ENCODE measurements around the gene CCM2L.

The CCM2L gene

DNA sequence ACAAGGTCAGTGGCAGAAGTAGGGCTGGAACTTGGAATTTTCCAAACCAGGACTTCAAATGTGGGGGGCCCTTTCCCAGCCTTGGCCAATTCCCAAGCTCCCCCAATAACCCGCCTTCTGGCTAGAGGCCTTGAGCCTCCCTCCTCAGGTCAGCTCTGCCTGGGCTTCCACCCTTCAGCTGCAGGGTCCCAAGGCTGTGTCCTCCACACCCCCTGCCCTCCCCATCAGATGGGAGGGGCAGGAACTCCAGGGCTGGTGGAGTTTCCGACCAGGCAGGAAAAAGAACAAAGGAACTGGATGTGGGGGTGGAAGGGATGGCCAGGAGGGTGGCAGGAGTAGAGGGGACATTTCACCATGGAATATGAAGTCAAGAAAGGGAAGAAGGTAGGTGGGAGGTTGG lies at the start of gene CCM2L:
Gene CCM2L (plus strand): TSS at position 338 of the 400 bp plus-strand sequence. CDS start 17 bp downstream, at position 355.
- Histone ChIP-seq H3K36me3 (ENCODE audit: insufficient read depth, insufficient read length, low read length) (no peaks in the 10 kb centered on the region), H3K9ac (ENCODE audit: insufficient read length, low read depth) (peak within 1 kb of the TSS; percentile 32), H3K4me3 (ENCODE audit: insufficient read length, low read depth) (no peak within 1 kb of the TSS), H3K27me3 (ENCODE audit: insufficient read depth, insufficient read length) (no peaks in the 10 kb centered on the region), H3K9me3 (ENCODE audit: insufficient read depth, low read length) (no peaks in the 10 kb centered on the region), H3K4me1 (ENCODE audit: insufficient read depth, insufficient read length) (peaks cover 6% of the 10 kb centered on the region)
- DNase-seq (ENCODE audit: low read depth, low spot score), result no peak
- TF ChIP-seq SUZ12 (IDR thresholded peaks at IDR 0.05; ENCODE audit: extremely low read depth, insufficient read depth, insufficient read length), result no peak

DNA sequence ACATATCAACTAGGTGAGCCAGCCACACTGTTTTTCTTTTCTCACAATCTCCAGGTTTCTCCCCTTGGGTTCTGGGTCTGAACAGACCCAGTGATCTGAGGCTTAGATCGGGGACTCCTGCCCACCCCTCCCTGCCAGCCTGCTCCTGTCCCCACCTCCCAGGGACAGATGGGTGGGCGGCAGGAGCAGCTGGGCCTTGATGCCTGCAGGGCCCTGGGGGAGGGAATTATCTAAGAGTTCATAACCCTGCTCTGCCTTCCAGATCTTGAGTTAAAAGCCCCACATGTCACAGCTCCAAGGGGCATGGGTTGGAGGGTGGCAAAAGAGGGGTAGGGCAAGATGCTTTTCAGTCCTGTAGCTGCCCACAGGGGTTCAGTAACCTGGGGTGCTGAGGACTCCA lies 47.5 kb upstream of the CCM2L start:
- Histone ChIP-seq H3K4me1 (ENCODE audit: insufficient read depth, insufficient read length) (peaks cover 2% of the 10 kb centered on the region), H3K9ac (ENCODE audit: insufficient read length, low read depth) (no peak overlapping the region), H3K4me3 (ENCODE audit: insufficient read length, low read depth) (no peak overlapping the region), H3K36me3 (ENCODE audit: insufficient read depth, insufficient read length, low read length) (no peaks in the 10 kb centered on the region), H3K27me3 (ENCODE audit: insufficient read depth, insufficient read length) (peaks cover 24% of the 10 kb centered on the region), H3K9me3 (ENCODE audit: insufficient read depth, low read length) (no peaks in the 10 kb centered on the region)
- DNase-seq (ENCODE audit: low read depth, low spot score), result no peak
- TF ChIP-seq ZNF274 (IDR thresholded peaks at IDR 0.05; ENCODE audit: low read depth, low read length) (no peak), SUZ12 (IDR thresholded peaks at IDR 0.05; ENCODE audit: extremely low read depth, insufficient read depth, insufficient read length) (no peak), YY1 (IDR thresholded peaks at IDR 0.05; ENCODE audit: insufficient read depth, insufficient read length) (no peak)

DNA sequence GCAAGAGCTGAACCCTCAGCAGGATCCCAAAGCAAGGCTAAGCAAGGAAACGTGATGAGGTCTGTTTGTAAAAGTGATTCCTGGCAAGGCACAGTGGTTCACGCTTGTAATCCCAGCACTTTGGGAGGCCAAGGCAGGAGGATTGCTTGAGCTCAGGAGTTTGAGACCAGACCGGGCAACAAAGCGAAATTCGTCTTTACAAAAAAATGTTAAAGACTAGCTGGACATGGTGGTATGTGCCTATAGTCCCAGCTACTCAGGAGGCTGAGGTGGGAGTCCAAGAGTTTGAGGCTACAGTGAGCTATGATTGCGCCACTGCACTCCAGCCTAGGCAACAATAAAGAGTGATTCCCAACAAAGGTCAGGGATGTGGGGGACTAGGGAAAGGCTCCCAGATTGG lies 46.3 kb upstream of the CCM2L start:
- Histone ChIP-seq H3K36me3 (ENCODE audit: insufficient read depth, insufficient read length, low read length) (no peaks in the 10 kb centered on the region), H3K9me3 (ENCODE audit: insufficient read depth, low read length) (no peaks in the 10 kb centered on the region), H3K4me3 (ENCODE audit: insufficient read length, low read depth) (no peak overlapping the region), H3K4me1 (ENCODE audit: insufficient read depth, insufficient read length) (peaks cover 2% of the 10 kb centered on the region), H3K9ac (ENCODE audit: insufficient read length, low read depth) (no peak overlapping the region), H3K27me3 (ENCODE audit: insufficient read depth, insufficient read length) (peaks cover 31% of the 10 kb centered on the region)
- TF ChIP-seq SUZ12 (IDR thresholded peaks at IDR 0.05; ENCODE audit: extremely low read depth, insufficient read depth, insufficient read length), result no peak
- TF ChIP-seq ZNF274 (IDR thresholded peaks at IDR 0.05; ENCODE audit: low read depth, low read length), result no peak
- TF ChIP-seq YY1 (IDR thresholded peaks at IDR 0.05; ENCODE audit: insufficient read depth, insufficient read length), result no peak
- no peak for DNase-seq (ENCODE audit: low read depth, low spot score)

DNA sequence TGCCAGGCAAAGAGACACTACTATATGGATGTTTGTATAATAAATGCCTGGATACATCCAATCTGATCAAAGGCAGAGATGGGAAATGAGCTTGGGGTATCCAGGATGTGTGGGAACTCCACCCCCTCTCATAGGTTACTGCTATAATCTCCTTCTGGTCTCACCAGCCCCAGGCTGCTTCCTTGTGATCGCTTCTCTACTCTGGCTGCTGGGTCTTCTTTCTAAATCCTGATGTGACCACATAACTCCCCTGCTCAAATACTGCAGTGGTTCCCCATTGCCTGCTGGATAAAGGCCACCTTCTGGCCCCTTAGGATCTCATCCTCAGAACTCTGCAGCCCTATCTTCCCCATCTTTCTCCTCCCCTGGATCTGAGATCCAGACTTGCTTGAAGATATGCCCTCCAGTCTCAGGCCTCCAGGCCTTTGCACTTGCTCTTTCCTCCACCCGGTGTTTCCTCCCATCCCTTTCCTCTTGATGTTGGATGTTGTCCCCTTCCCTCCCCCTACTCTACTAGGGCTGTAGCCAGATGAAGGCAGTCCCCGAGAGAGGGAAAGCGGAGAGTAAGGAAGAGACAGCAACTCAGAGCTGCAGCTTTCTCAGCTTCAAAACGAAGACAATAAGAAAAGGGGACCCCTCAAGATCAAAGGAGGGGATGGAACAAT lies 43.1 kb upstream of the CCM2L start:
- H3K9me3 ChIP-seq (ENCODE audit: insufficient read depth, low read length), result no peaks in the 10 kb centered on the region
- DNase-seq (ENCODE audit: low read depth, low spot score), result no peak
- TF ChIP-seq YY1 (IDR thresholded peaks at IDR 0.05; ENCODE audit: insufficient read depth, insufficient read length) (no peak), ZNF274 (IDR thresholded peaks at IDR 0.05; ENCODE audit: low read depth, low read length) (no peak), SUZ12 (IDR thresholded peaks at IDR 0.05; ENCODE audit: extremely low read depth, insufficient read depth, insufficient read length) (no peak)
- no peak overlapping the region for H3K4me3 ChIP-seq (ENCODE audit: insufficient read length, low read depth)
- peaks cover 55% of the 10 kb centered on the region for H3K27me3 ChIP-seq (ENCODE audit: insufficient read depth, insufficient read length)
- H3K4me1 ChIP-seq (ENCODE audit: insufficient read depth, insufficient read length), result peaks cover 2% of the 10 kb centered on the region
- no peaks in the 10 kb centered on the region for H3K36me3 ChIP-seq (ENCODE audit: insufficient read depth, insufficient read length, low read length)
- no peak overlapping the region for H3K9ac ChIP-seq (ENCODE audit: insufficient read length, low read depth)

DNA sequence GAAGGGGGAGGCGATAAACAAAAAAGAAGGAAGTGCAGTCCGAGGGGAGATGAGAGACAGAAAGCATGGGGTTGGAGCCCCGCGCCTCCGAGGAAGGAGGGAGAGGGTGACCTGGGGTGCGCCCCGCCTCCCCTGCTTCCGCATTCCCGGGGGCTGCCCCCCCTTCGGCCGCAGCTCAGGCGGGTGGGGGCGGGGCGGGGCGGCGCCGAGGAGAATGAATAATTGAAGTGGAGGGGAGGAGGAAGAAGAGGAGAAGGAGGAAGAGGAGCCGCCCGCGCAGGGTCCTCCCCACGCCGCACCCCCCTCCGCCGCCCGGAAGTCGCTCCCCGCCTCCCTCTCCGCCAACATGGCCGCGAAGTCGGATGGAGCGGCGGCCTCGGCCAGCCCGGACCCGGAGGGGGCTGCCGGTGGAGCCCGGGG lies 42.4 kb upstream of the CCM2L start, which contains the start of gene XKR7:
Gene XKR7 (plus strand): TSS at position 322 of the 420 bp plus-strand sequence. CDS start 25 bp downstream, at position 347.
- no peak for TF ChIP-seq YY1 (IDR thresholded peaks at IDR 0.05; ENCODE audit: insufficient read depth, insufficient read length)
- no peak for TF ChIP-seq SUZ12 (IDR thresholded peaks at IDR 0.05; ENCODE audit: extremely low read depth, insufficient read depth, insufficient read length)
- no peak for TF ChIP-seq ZNF274 (IDR thresholded peaks at IDR 0.05; ENCODE audit: low read depth, low read length)
- no peak within 1 kb of the TSS for H3K9ac ChIP-seq (ENCODE audit: insufficient read length, low read depth)
- no peak for DNase-seq (ENCODE audit: low read depth, low spot score)
- peaks cover 55% of the 10 kb centered on the region for H3K27me3 ChIP-seq (ENCODE audit: insufficient read depth, insufficient read length)
- H3K36me3 ChIP-seq (ENCODE audit: insufficient read depth, insufficient read length, low read length), result no peaks in the 10 kb centered on the region
- peak within 1 kb of the TSS; percentile 37 for H3K4me3 ChIP-seq (ENCODE audit: insufficient read length, low read depth)
- no peaks in the 10 kb centered on the region for H3K9me3 ChIP-seq (ENCODE audit: insufficient read depth, low read length)
- no peaks in the 10 kb centered on the region for H3K4me1 ChIP-seq (ENCODE audit: insufficient read depth, insufficient read length)

DNA sequence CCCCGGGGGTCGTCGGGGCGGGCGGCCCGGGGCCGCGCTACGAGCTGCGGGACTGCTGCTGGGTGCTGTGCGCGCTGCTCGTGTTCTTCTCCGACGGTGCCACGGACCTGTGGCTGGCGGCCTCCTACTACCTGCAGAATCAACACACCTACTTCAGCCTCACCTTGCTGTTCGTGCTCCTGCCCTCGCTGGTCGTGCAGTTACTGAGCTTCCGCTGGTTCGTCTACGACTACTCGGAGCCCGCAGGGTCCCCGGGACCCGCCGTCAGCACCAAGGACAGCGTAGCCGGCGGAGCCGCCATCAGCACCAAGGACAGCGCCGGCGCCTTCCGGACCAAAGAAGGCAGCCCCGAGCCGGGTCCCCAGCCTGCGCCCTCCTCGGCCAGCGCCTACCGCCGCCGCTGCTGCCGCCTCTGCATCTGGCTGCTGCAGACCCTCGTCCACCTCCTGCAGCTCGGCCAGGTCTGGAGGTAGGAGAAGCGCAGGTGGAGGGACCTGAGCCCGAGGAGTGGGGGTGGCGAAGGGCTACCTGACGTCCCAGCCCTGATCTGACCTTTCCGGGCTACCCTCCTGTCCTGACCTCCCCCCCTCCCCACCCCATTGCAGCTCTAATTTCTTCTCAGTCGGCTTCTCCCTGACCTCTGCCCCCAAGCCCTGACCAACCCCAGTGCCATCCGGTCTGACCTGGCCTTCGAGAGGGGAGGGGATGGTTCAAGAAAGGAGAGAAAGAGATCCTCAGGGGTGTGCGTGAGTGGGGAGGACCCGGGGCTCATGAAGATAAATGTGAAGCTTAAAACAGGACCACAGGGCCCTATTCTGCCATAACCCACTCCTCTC lies 41.7 kb upstream of the CCM2L start:
- H3K4me3 ChIP-seq (ENCODE audit: insufficient read length, low read depth), result peak overlapping the region; percentile 37
- H3K36me3 ChIP-seq (ENCODE audit: insufficient read depth, insufficient read length, low read length), result no peaks in the 10 kb centered on the region
- no peaks in the 10 kb centered on the region for H3K9me3 ChIP-seq (ENCODE audit: insufficient read depth, low read length)
- no peak overlapping the region for H3K9ac ChIP-seq (ENCODE audit: insufficient read length, low read depth)
- TF ChIP-seq SUZ12 (IDR thresholded peaks at IDR 0.05; ENCODE audit: extremely low read depth, insufficient read depth, insufficient read length) (no peak), YY1 (IDR thresholded peaks at IDR 0.05; ENCODE audit: insufficient read depth, insufficient read length) (no peak), ZNF274 (IDR thresholded peaks at IDR 0.05; ENCODE audit: low read depth, low read length) (no peak)
- no peaks in the 10 kb centered on the region for H3K4me1 ChIP-seq (ENCODE audit: insufficient read depth, insufficient read length)
- H3K27me3 ChIP-seq (ENCODE audit: insufficient read depth, insufficient read length), result peaks cover 55% of the 10 kb centered on the region
- DNase-seq (ENCODE audit: low read depth, low spot score), result peak; percentile 74

DNA sequence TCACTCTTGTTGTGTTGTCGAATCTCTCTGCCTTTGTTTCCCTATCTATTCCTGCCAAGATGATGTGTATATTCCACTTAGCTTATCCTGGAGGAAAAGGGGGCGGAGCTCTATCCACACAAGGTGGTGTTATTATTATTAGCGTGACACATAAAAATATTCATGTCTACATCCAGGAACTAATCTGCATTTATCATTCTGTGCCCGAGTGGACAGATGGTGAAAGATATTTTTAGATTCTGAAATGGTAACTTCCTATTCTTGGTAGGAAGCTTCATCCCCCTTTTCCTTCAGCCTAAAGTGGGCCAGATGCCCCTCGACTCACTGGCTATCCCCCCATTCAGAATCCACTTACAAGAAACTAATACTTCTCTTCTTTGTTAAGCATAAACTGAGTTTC lies 40.2 kb upstream of the CCM2L start:
- Histone ChIP-seq H3K9me3 (ENCODE audit: insufficient read depth, low read length) (no peaks in the 10 kb centered on the region), H3K27me3 (ENCODE audit: insufficient read depth, insufficient read length) (peaks cover 54% of the 10 kb centered on the region), H3K9ac (ENCODE audit: insufficient read length, low read depth) (no peak overlapping the region), H3K36me3 (ENCODE audit: insufficient read depth, insufficient read length, low read length) (no peaks in the 10 kb centered on the region), H3K4me1 (ENCODE audit: insufficient read depth, insufficient read length) (peaks cover under 1% of the 10 kb centered on the region), H3K4me3 (ENCODE audit: insufficient read length, low read depth) (no peak overlapping the region)
- no peak for TF ChIP-seq ZNF274 (IDR thresholded peaks at IDR 0.05; ENCODE audit: low read depth, low read length)
- TF ChIP-seq YY1 (IDR thresholded peaks at IDR 0.05; ENCODE audit: insufficient read depth, insufficient read length), result no peak
- TF ChIP-seq SUZ12 (IDR thresholded peaks at IDR 0.05; ENCODE audit: extremely low read depth, insufficient read depth, insufficient read length), result no peak
- DNase-seq (ENCODE audit: low read depth, low spot score), result no peak

Measured in NT2/D1 (cell line).